PFSK-1 (cell line): ENCODE results near the gene POU2F1.

ENCODE experiments used
- FOXP2 ChIP-seq: optimal IDR thresholded peaks from 2 replicates; pipeline ENCODE3; 2011; ENCODE audit warnings: borderline replicate concordance, control low read depth, inconsistent platforms; ENCODE audit not compliant: insufficient read depth; ENCODE audit errors: extremely low read length, extremely low read depth
- POLR2AphosphoS5 ChIP-seq: IDR thresholded peaks from 2 replicates; pipeline ENCODE4 v1.6.1; 2012; ENCODE audit warnings: low read depth, mild to moderate bottlenecking, control low read depth, low read length, moderate library complexity
- SIN3A ChIP-seq: IDR thresholded peaks from 2 replicates; pipeline ENCODE4 v1.6.1; 2012; ENCODE audit warnings: mild to moderate bottlenecking, low read length, moderate library complexity, borderline replicate concordance; ENCODE audit not compliant: insufficient read depth
- TAF1 ChIP-seq: IDR thresholded peaks from 2 replicates; pipeline ENCODE4 v1.6.1; 2012; ENCODE audit warnings: low read length, control low read depth, borderline replicate concordance; ENCODE audit not compliant: insufficient read depth
- TF ChIP-seq, protein P1 (sequence below), 2 experiments: IDR thresholded peaks; 2 replicates each; pipeline versions ENCODE4 v1.6.1 to v1.8.0; 2011 to 2012; ENCODE audit warnings: low read depth in 2 of 2, low read length in 2 of 2, control low read depth in 1 of 2, inconsistent platforms in 1 of 2, mild to moderate bottlenecking in 1 of 2, moderate library complexity in 1 of 2; ENCODE audit not compliant: insufficient read depth in 1 of 2

POU2F1 gene

DNA sequence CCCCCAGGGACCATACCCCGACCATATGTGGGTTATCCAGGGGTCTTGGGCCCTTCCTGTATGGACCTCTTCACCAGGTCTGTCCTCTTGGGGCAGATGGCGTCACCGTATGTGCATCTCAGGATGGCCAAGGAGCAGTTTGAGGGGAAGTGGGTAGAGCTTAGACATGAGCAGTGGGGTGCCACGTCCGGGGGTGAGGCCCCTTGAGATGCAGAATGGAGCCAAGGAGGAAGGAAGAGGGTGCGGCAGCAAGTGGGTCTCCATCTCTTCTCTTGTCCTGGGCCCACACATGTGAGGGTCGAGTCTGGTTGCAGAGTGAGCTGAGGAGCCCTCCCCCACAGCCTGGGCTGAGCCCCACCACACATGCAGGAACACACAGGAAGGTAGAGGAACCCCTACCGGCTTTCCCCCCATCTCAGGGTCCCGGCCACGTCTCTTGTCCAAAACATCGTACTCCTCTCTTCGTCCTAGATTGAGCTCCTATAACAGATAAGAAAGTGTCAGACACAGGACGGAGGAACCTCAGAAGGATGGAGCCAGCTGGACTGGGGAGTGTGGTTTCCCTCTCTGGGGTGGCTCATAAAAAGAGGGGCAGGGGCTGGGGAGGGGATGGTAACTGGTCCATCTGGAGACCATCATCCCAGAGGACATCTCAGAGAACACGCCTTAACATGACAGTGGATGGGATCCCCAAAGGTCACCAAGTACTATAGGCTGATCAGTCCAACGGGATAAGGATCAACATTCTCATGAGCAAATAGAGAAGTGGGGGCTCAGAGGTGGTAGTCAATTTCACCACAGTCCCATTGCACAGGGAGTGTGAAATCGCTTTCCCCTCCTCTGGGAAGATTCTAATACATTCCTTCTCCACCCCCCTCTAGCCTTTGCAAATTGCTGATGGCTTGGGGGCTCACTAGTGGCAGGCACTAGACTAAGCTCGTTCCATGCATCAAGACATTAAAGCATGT lies 217.8 kb downstream of the POU2F1 start:
- no peak for TF ChIP-seq POLR2AphosphoS5
- no peak for TF ChIP-seq FOXP2
- no peak for TF ChIP-seq SIN3A
- TF ChIP-seq, protein P1, sequence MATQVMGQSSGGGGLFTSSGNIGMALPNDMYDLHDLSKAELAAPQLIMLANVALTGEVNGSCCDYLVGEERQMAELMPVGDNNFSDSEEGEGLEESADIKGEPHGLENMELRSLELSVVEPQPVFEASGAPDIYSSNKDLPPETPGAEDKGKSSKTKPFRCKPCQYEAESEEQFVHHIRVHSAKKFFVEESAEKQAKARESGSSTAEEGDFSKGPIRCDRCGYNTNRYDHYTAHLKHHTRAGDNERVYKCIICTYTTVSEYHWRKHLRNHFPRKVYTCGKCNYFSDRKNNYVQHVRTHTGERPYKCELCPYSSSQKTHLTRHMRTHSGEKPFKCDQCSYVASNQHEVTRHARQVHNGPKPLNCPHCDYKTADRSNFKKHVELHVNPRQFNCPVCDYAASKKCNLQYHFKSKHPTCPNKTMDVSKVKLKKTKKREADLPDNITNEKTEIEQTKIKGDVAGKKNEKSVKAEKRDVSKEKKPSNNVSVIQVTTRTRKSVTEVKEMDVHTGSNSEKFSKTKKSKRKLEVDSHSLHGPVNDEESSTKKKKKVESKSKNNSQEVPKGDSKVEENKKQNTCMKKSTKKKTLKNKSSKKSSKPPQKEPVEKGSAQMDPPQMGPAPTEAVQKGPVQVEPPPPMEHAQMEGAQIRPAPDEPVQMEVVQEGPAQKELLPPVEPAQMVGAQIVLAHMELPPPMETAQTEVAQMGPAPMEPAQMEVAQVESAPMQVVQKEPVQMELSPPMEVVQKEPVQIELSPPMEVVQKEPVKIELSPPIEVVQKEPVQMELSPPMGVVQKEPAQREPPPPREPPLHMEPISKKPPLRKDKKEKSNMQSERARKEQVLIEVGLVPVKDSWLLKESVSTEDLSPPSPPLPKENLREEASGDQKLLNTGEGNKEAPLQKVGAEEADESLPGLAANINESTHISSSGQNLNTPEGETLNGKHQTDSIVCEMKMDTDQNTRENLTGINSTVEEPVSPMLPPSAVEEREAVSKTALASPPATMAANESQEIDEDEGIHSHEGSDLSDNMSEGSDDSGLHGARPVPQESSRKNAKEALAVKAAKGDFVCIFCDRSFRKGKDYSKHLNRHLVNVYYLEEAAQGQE (IDR thresholded peaks at IDR 0.05; ENCODE audit: insufficient read depth in 1 of 2, low read depth in 2 of 2, low read length in 2 of 2) = no peak
- TF ChIP-seq TAF1 = no peak

DNA sequence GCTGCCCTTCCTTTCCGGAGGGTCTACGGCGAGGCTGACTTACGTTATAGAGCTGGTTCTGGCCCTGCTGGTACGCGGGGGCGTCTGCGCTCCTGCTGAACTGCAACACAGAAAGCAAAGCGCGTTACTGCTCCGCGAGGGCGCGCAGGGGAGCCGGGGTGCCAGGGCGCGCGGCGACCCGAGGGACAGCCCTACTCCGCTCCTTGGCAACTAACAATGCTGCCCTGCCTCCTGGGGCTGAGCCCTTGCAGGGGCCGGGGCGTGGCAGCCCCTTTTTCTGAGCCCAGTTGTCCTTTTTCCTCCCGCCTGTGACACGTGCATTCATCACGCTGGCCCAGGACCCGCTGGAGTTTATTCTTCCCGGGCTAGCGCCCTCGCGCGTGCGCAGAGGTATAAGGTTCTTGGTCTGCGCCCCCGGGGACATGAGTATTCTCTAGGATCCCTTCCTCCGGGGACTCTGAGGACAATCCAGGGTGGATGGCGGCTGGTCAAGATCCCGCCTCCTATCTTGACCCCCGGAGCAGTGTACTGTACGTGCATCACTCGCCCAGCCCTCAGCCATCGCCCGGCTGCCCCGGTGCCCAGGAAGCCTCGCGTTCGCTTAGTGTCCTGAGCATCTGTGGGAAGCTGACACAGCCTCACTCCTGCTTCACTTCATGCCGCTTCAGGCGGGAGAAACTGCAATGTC lies 218.8 kb downstream of the POU2F1 start:
- TF ChIP-seq, protein P1 (IDR thresholded peaks at IDR 0.05; ENCODE audit: insufficient read depth in 1 of 2, low read depth in 2 of 2, low read length in 2 of 2) = no peak
- no peak for TF ChIP-seq SIN3A
- no peak for TF ChIP-seq FOXP2

DNA sequence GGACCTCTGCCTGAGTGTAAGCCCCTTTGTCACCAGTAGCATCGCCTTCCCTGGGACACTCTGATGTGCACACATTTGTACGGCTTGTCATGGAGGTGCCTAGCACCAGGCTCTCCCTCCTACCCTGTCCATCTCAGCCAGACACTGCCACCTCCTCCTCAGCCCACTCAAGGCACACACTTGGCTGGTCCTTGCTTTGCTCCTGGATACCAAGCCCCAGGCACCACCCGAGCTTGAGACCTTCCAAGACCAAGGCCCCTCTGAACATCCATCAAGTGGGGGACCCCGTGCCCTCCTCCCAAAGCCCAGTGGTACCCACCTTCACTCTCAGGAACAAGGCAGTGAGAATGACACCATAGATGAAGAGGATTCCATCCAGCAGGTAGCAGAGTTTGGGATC lies 219.7 kb downstream of the POU2F1 start:
- TF ChIP-seq, protein P1 (IDR thresholded peaks at IDR 0.05; ENCODE audit: insufficient read depth in 1 of 2, low read depth in 2 of 2, low read length in 2 of 2) = no peak
- TF ChIP-seq FOXP2 = no peak
- TF ChIP-seq TAF1 = no peak
- TF ChIP-seq SIN3A = no peak
- TF ChIP-seq POLR2AphosphoS5 = no peak

DNA sequence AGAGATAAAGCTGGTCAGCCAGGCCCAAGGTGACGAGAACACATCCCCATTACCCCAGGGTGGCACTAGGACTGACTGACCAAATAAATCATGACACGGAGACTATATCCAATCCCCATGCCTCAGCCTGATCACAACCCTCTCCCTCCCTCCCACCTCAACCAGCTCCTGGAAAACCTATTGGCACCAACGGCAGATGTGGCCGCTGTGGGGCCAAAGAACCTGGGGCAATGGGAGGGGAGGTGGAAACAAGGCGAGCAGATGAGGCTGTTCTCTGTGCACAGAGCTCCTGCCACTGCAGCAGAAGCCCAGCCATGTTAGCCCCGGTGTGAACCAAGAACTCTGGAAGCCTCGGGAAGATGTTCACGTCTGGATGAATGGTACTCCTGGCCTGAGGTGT lies 220.1 kb downstream of the POU2F1 start:
- TF ChIP-seq SIN3A = no peak
- TF ChIP-seq, protein P1 (IDR thresholded peaks at IDR 0.05; ENCODE audit: insufficient read depth in 1 of 2, low read depth in 2 of 2, low read length in 2 of 2) = no peak

DNA sequence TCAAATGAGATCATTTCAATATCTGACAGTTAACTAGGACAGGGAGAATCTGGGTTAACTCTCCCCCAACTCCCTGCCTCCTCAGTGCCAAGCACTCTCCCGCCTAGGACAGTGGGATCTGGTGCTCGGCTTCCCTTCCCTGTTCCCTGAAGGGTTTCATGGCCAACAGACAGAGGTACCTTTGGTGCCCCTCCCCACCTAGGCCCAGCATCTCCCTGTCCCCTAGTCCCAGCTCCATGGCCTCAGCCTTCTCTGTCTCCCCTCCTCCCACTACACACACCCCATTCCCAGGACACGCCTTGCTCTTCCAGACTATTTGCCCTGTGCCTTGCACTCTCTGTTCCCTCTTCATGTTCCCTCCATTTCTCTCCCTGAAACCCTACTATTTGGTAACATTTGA lies 220.5 kb downstream of the POU2F1 start:
- TF ChIP-seq SIN3A = no peak
